Measurements from ENCODE around the gene LMO3.

The LMO3 gene

GRCh38 chr12:16593546-16593945 is 12.4 kb downstream of the LMO3 start:
- Histone ChIP-seq H3K36me3 (ENCODE audit: control insufficient read depth, insufficient read depth, low read length) (no peaks in the 10 kb centered on the region), H3K4me3 (ENCODE audit: low read length) (no peak overlapping the region), H3K27me3 (ENCODE audit: control insufficient read depth, insufficient read depth, low read length) (no peaks in the 10 kb centered on the region), H3K9me3 (ENCODE audit: control insufficient read depth, low read length) (no peaks in the 10 kb centered on the region), H3K9ac (ENCODE audit: low read length) (no peak overlapping the region), H3K4me1 (ENCODE audit: control insufficient read depth, insufficient read depth, low read length) (no peaks in the 10 kb centered on the region)

DNA sequence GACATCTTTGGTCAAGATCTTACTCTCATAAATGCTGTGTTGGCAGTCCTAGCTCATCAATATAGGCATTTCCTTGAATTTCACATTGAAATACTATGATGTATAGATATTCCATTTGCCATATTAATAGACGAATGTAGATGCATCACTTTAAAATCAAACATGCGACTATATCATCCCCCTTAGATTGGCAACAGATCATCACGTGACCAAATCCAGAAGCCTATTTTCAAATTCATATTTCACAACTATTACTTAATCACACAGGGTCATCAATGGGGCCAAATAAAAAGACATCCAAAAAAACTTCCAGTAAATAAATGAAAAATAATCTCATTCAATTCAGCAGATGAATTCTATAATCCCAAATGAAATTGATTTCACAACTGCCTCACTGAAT is 15.3 kb downstream of the LMO3 start:
- H3K4me1 ChIP-seq (ENCODE audit: control insufficient read depth, insufficient read depth, low read length): no peaks in the 10 kb centered on the region
- no peaks in the 10 kb centered on the region for H3K9me3 ChIP-seq (ENCODE audit: control insufficient read depth, low read length)
- H3K4me3 ChIP-seq (ENCODE audit: low read length): no peak overlapping the region
- H3K36me3 ChIP-seq (ENCODE audit: control insufficient read depth, insufficient read depth, low read length): no peaks in the 10 kb centered on the region
- no peaks in the 10 kb centered on the region for H3K27me3 ChIP-seq (ENCODE audit: control insufficient read depth, insufficient read depth, low read length)
- no peak overlapping the region for H3K9ac ChIP-seq (ENCODE audit: low read length)

DNA sequence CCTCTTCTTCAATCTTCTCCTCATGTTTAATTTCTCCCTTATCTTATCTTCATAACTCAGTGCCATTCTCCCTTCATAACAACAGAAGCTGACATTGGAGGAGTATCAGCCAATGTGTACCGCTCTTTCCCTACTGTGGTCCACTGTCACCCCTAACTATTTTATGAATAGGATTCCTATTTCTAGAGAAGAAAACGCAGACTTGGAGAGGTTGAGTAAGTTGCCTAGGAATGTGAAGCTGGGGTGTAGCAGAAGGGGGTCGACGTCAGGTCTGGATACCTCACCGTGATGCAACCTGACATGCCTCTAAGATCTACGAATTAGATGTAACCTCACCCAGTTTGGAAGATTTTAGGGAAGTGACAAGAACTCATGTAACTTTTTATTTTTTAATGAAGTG is 17.1 kb downstream of the LMO3 start:
- Histone ChIP-seq H3K4me3 (ENCODE audit: low read length) (no peak overlapping the region), H3K9ac (ENCODE audit: low read length) (no peak overlapping the region), H3K9me3 (ENCODE audit: control insufficient read depth, low read length) (no peaks in the 10 kb centered on the region), H3K27me3 (ENCODE audit: control insufficient read depth, insufficient read depth, low read length) (no peaks in the 10 kb centered on the region), H3K36me3 (ENCODE audit: control insufficient read depth, insufficient read depth, low read length) (no peaks in the 10 kb centered on the region), H3K4me1 (ENCODE audit: control insufficient read depth, insufficient read depth, low read length) (no peaks in the 10 kb centered on the region)

- Histone ChIP-seq H3K4me1 (ENCODE audit: control insufficient read depth, insufficient read depth, low read length) (no peaks in the 10 kb centered on the region), H3K27me3 (ENCODE audit: control insufficient read depth, insufficient read depth, low read length) (no peaks in the 10 kb centered on the region), H3K9ac (ENCODE audit: low read length) (no peak overlapping the region), H3K4me3 (ENCODE audit: low read length) (no peak overlapping the region), H3K36me3 (ENCODE audit: control insufficient read depth, insufficient read depth, low read length) (no peaks in the 10 kb centered on the region), H3K9me3 (ENCODE audit: control insufficient read depth, low read length) (no peaks in the 10 kb centered on the region)
Observed at GRCh38 chr12:16587514-16587913, 18.4 kb downstream of the LMO3 start.

DNA sequence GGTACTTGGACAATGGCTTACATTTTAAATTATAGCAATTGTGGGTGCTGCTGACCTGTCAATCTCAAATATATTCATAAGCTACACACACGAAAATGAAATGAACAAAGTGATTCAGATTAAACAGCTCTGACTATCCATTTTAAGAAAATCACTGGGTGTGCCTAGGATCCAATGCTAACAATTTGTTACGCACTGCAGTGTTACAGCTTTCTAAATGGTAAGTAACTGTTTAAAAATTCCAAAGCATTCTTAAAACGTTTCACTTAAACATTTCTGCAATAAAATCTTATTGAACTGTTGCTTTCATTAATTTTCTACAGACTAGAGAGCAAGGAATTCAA is 18.9 kb downstream of the LMO3 start:
- H3K27me3 ChIP-seq (ENCODE audit: control insufficient read depth, insufficient read depth, low read length): no peaks in the 10 kb centered on the region
- H3K9ac ChIP-seq (ENCODE audit: low read length): no peak overlapping the region
- H3K9me3 ChIP-seq (ENCODE audit: control insufficient read depth, low read length): no peaks in the 10 kb centered on the region
- no peaks in the 10 kb centered on the region for H3K36me3 ChIP-seq (ENCODE audit: control insufficient read depth, insufficient read depth, low read length)
- no peak overlapping the region for H3K4me3 ChIP-seq (ENCODE audit: low read length)
- H3K4me1 ChIP-seq (ENCODE audit: control insufficient read depth, insufficient read depth, low read length): no peaks in the 10 kb centered on the region

DNA sequence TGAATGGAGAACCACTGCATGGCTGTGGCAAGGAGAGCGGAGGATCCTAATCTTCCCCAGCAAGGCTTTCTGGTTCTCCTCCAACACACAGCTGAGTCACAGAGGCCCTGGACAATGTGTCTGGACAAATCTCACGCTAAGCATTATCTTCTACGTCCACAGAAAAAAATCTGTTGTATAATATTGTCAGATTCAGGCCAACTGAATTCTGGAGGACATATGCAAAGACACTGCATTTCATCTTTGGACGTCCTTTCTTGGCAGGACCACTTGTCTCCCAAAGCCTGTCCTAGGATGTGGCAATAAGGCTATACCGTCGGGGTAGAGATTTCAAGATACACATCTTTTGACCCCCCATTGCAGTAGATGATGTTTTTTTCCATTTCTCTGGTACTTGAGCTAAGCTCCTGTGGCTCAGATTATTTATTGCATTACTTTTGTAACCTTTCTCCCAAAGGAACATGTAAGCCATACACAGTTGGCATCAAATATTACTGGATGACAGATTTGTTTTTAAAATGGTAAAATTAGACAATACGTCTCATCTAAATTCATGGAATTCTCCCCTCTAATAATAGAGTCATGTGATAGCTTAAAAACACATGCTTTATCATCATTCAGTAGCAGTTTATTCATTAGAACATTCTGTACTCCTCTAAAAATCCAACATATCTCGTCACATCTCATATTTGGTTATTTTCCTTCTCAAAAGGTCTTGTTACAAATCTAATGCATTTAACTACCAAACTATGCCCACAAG is 19.4 kb downstream of the LMO3 start:
- Histone ChIP-seq H3K4me1 (ENCODE audit: control insufficient read depth, insufficient read depth, low read length) (no peaks in the 10 kb centered on the region), H3K4me3 (ENCODE audit: low read length) (no peak overlapping the region), H3K9me3 (ENCODE audit: control insufficient read depth, low read length) (no peaks in the 10 kb centered on the region), H3K9ac (ENCODE audit: low read length) (no peak overlapping the region), H3K36me3 (ENCODE audit: control insufficient read depth, insufficient read depth, low read length) (no peaks in the 10 kb centered on the region), H3K27me3 (ENCODE audit: control insufficient read depth, insufficient read depth, low read length) (no peaks in the 10 kb centered on the region)

- Histone ChIP-seq H3K9me3 (ENCODE audit: control insufficient read depth, low read length) (no peaks in the 10 kb centered on the region), H3K9ac (ENCODE audit: low read length) (no peak overlapping the region), H3K36me3 (ENCODE audit: control insufficient read depth, insufficient read depth, low read length) (no peaks in the 10 kb centered on the region), H3K4me1 (ENCODE audit: control insufficient read depth, insufficient read depth, low read length) (no peaks in the 10 kb centered on the region), H3K4me3 (ENCODE audit: low read length) (no peak overlapping the region), H3K27me3 (ENCODE audit: control insufficient read depth, insufficient read depth, low read length) (no peaks in the 10 kb centered on the region)
Observed at GRCh38 chr12:16585781-16586180, 20.2 kb downstream of the LMO3 start.

- H3K27me3 ChIP-seq (ENCODE audit: control insufficient read depth, insufficient read depth, low read length): no peaks in the 10 kb centered on the region
- no peaks in the 10 kb centered on the region for H3K9me3 ChIP-seq (ENCODE audit: control insufficient read depth, low read length)
Observed at GRCh38 chr12:16583969-16584745, 21.8 kb downstream of the LMO3 start.

DNA sequence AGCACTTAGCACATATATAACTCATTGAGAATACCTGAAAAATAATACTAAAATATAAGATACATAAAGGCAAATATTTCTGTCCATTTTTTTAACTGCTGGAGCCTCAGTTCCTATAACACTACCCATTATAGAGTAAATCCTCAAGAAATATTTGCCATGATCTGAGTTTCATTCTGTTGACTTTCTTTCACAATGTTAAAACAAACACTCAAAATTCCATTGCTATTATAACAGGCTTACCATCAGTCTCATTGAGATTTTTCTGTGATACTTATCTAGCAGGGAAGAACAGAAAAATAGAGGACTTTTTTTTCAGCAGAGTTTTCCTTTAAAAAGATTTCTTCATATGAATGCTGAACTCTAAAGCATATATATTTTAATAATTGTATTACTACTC is 24.5 kb downstream of the LMO3 start:
- H3K27me3 ChIP-seq (ENCODE audit: control insufficient read depth, insufficient read depth, low read length): no peaks in the 10 kb centered on the region
- no peaks in the 10 kb centered on the region for H3K36me3 ChIP-seq (ENCODE audit: control insufficient read depth, insufficient read depth, low read length)
- H3K9me3 ChIP-seq (ENCODE audit: control insufficient read depth, low read length): no peaks in the 10 kb centered on the region
- no peaks in the 10 kb centered on the region for H3K4me1 ChIP-seq (ENCODE audit: control insufficient read depth, insufficient read depth, low read length)
- H3K4me3 ChIP-seq (ENCODE audit: low read length): no peak overlapping the region
- no peak overlapping the region for H3K9ac ChIP-seq (ENCODE audit: low read length)

More at GRCh38 chr12:16583969-16584745, 21.8 kb downstream of the LMO3 start:
- Histone ChIP-seq H3K9ac (ENCODE audit: low read length) (no peak overlapping the region), H3K4me3 (ENCODE audit: low read length) (no peak overlapping the region), H3K36me3 (ENCODE audit: control insufficient read depth, insufficient read depth, low read length) (no peaks in the 10 kb centered on the region), H3K4me1 (ENCODE audit: control insufficient read depth, insufficient read depth, low read length) (no peaks in the 10 kb centered on the region)

GRCh38 chr12:16579041-16579440 is 26.9 kb downstream of the LMO3 start:
- no peaks in the 10 kb centered on the region for H3K4me1 ChIP-seq (ENCODE audit: control insufficient read depth, insufficient read depth, low read length)
- no peak overlapping the region for H3K4me3 ChIP-seq (ENCODE audit: low read length)
- no peaks in the 10 kb centered on the region for H3K27me3 ChIP-seq (ENCODE audit: control insufficient read depth, insufficient read depth, low read length)
- H3K36me3 ChIP-seq (ENCODE audit: control insufficient read depth, insufficient read depth, low read length): no peaks in the 10 kb centered on the region
- no peak overlapping the region for H3K9ac ChIP-seq (ENCODE audit: low read length)
- no peaks in the 10 kb centered on the region for H3K9me3 ChIP-seq (ENCODE audit: control insufficient read depth, low read length)

GRCh38 chr12:16573398-16574077 is 32.4 kb downstream of the LMO3 start:
- no peak overlapping the region for H3K9ac ChIP-seq (ENCODE audit: low read length)
- no peaks in the 10 kb centered on the region for H3K27me3 ChIP-seq (ENCODE audit: control insufficient read depth, insufficient read depth, low read length)
- no peaks in the 10 kb centered on the region for H3K4me1 ChIP-seq (ENCODE audit: control insufficient read depth, insufficient read depth, low read length)
- H3K9me3 ChIP-seq (ENCODE audit: control insufficient read depth, low read length): no peaks in the 10 kb centered on the region
- no peaks in the 10 kb centered on the region for H3K36me3 ChIP-seq (ENCODE audit: control insufficient read depth, insufficient read depth, low read length)
- H3K4me3 ChIP-seq (ENCODE audit: low read length): no peak overlapping the region

- Histone ChIP-seq H3K27me3 (ENCODE audit: control insufficient read depth, insufficient read depth, low read length) (no peaks in the 10 kb centered on the region), H3K9ac (ENCODE audit: low read length) (no peak overlapping the region), H3K4me1 (ENCODE audit: control insufficient read depth, insufficient read depth, low read length) (no peaks in the 10 kb centered on the region), H3K9me3 (ENCODE audit: control insufficient read depth, low read length) (no peaks in the 10 kb centered on the region), H3K4me3 (ENCODE audit: low read length) (no peak overlapping the region), H3K36me3 (ENCODE audit: control insufficient read depth, insufficient read depth, low read length) (no peaks in the 10 kb centered on the region)
Observed at GRCh38 chr12:16568873-16569272, 37.1 kb downstream of the LMO3 start.

Data from mucosa of stomach (tissue), 1 donor.